Stimulated activated CD4-positive, alpha-beta T cell treated with anti-CD3 and anti-CD28 coated beads, Interleukin-4, amount 100 ng/mL, for 1 hour (primary cell): Measurements from ENCODE around the gene FSTL1.
A peak's percentile ranks its signal among the peaks of the same experiment; 100 is the strongest.

ENCODE experiments used
- DNase-seq: peaks from one replicate; pipeline ENCODE4 v3.0.0-alpha.2; 2020

The FSTL1 gene

DNA sequence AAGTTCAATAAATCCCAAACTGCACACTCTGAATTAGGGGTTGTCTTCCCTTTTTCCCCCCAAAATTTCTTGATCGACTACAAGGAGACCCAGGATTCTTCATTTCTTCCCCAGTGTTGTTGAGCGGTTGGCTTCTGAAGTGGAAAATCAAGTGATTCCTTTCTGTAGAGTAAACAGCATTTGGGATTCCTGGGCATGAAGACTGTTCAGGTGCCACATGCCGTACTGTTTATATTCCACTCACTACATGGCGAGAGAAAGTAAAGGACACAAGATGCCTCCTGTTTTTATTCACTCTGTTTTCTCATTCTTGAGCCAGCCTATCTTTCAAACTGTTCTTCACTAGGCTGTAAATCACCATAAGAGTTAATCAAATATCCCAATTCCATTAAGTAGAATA lies 12.6 kb downstream of the FSTL1 start:
- DNase-seq = no peak

DNA sequence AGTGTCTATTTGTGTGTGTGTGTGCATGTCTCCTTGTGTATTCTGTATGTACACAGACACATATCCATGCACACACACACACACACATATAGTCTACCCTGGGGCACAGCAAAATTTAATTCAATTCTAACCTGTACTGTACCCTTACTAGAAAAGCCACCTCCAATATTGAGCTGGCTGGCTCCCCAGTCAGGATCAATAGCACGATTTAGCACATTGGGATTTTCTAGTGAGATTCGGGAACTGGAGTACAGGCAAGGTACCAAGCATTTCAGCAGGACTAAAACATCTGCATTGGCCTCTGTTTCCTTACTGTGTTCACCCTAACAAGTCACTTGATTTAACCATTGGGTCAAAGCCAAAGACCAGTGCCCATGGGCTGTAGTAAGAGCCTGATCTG lies 13.2 kb downstream of the FSTL1 start:
- DNase-seq = no peak

GRCh38 chr3:120436523-120437050 lies 14.2 kb downstream of the FSTL1 start:
- no peak for DNase-seq

DNA sequence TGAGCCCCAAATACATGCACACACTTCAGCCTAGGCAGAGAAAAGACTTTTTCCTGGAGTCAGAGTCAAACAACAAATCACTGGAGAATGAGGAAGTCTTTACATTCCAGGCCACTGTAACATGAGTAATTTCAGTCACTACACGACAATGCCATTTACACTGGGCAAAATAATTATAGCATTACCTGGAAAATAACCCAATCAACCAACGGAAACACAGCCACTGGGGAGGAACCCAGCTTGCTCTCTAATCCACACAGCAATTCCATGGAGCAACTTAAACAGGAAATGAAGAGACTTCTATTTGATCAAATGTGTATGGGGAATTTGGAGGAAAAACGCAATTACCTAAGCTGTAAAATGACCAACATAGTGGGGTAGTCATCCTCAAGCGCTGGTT lies 15.2 kb downstream of the FSTL1 start:
- no peak for DNase-seq

DNA sequence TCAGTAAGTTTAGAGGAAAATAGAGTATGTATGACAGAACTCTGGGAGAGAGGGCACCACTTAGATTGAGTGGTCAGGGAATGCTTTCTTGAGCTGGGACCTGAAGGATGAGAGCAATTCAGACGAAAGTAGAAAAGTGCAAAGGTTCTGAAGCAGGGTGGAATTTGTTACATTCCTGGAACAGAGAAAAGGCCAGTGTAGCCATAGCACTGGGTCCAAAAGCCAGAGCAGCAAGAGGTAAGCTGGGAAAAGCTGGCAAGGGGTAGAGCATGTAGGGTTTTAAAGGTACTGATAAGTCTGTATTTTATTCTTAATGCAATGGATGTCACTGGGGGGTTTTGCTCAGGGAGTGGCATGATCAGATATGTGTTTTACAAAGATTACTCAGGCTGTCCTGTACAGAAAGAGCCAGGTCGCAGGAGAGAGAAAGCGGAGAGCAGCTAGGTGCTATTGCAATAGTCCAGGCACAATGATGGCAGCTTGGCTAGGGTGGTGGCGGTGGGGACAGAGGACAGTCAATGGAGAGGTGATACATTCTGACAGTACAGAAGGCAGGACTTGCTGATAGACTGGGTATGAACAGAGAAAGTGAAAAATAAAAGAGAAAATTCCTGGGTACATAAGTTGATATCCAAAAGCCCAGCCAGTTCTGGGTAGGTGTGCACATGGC lies 17.0 kb downstream of the FSTL1 start:
- no peak for DNase-seq

GRCh38 chr3:120432150-120432860 lies 18.5 kb downstream of the FSTL1 start:
- DNase-seq = no peak

GRCh38 chr3:120429921-120430361 lies 20.9 kb downstream of the FSTL1 start:
- DNase-seq = no peak

GRCh38 chr3:120428924-120429323 lies 21.9 kb downstream of the FSTL1 start:
- DNase-seq = no peak

DNA sequence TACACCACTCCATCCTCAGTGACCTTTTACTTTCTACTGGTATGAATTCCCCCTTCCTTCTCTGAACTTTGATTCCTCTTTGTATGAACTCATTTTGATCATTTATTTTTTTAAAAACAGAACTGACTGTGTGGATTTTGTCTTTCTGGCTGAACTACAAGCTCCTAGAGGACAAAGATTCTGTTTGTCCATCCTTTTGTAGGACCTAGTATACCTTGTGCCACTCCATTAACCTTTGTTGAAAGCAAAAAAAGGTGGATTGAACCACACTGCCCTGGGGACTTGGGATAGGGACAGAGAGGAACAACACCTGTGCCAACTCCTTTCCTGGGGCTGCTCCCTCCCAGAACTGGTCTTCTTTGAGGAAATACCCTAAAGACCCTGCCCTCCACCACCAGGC lies 23.6 kb downstream of the FSTL1 start:
- DNase-seq = no peak

- no peak for DNase-seq
Observed at GRCh38 chr3:120425572-120426250, 25.1 kb downstream of the FSTL1 start.

DNA sequence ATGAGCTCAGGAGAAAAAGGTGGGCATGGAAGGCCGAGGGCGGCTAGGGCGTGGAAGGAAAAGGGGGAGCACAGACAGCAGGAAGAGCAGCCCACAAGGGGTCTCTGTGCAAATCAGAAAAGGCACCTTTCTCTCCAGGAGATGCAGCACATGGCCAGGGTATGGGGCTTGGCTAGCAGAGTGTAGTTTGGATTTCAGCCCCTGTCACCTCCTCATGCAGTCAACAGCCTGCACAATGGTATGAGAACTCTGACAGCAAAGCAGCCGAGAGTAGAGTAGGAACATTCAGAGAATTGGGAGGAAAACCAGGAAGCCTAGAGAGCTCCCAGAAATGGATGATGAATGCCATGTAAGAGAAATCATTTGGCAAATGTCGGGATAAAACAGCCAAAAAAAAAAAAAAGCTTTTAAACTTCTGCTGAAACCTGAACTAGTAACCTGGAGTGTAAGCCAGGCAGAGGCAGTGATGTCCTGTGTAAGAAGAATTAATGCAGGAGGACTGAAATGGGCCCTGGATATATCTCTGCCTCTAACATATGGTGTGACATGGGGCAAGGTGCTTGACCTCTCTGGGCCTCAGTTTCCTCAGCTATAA lies 25.7 kb downstream of the FSTL1 start:
- no peak for DNase-seq

DNA sequence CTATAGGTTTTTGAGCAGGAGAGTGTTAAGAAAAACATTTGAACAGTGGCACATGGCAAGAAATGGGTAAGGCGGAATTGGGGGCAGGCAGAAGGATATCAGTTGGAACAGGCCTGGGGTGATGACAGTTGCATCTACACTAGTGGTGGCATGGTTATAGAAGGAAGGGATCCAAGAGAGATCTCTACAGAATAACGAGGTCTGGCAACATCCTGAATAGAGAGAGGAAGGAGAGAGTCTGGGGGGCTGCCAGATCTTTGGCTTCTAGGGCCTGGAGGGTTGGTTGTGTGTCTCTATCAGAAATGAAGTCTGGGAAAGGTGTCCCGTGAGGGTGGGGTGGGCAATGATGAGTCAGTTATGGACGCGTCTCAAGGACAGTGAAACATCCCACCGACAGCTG lies 26.3 kb downstream of the FSTL1 start:
- DNase-seq = no peak

DNA sequence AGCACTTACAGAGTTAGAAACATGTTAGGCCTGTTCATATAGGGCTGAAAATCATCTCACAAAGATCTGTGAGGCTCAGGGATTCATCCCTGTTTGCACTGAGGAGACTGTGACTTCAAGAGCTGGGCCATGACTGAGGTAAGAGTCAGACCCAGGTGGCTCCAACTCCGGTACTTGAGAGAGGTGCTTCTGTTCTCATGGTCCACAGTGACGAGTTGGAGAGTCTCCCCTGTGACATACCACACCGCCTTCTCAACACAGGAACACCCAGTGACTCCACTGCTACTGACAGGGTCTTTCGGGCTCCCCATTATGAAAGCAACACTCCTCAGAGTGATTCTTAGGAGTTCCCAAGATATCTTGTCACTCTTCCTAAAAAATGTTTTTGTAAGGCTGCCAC lies 27.4 kb downstream of the FSTL1 start:
- DNase-seq = no peak

DNA sequence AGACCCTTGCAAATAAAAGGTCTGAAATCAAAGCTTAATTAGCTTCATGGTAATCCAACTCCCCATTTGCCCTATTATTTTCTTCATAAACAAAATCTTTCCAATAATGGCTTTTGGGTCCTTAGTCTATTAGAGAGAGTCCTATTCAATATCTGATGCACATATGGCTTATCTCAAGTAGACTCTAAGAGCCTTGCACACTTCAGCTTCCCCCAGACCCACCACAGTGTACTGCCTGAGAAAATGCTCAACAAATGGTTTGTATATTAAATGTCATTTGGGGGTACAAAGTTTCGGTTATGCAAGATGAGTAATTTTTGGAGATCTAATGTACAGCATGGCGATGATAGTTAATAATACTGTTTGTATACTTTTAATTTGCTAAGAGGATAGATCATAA lies 28.9 kb downstream of the FSTL1 start:
- DNase-seq = no peak

DNA sequence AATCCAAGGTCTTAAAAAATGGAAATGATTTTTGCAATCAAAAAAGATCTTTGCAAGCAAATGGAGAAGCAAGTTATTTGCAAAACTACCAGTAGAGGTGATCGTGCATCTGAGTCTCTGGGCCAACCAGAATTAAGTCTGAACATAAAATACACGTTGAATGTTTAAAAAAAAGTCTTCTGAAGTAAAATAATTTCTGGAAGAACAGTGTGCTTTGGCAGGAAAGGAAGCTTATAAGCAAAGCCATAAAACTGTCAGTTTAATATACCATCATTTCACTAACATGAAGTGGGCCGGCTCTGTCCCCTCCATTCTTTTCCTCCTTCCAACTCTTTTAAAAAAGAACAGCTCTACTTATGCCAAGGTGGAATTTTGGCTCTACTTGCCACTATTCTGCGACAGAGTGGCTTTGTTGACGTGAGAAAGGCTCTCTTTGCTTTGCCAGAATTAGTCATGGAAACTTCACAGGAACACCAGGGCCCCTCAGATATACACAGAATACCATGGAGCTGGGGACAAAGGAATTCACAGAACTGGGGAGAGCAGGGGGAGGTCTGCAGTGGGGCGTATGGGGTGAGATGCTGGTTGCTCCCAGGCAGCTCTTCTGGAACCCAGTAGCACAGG lies 29.8 kb downstream of the FSTL1 start:
- no peak for DNase-seq

DNA sequence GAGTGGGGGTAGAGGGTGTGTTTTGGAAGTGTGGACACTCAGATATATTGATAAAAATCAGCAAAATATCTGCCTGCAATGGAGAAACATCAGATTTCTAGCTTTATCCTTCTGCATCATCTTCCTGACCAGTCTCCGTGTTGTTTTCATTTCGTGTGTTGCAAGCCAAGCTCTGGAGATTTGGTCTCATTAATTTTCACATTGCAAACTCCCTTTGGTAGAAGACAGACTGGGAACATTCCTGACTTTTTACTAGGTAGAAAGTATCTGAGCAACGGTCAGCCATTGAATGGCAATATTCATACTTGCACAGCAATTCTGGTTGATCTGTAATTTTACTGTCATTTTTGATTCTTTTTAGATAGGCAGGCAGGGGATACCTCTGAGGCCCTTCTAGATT lies 30.4 kb downstream of the FSTL1 start:
- no peak for DNase-seq

DNA sequence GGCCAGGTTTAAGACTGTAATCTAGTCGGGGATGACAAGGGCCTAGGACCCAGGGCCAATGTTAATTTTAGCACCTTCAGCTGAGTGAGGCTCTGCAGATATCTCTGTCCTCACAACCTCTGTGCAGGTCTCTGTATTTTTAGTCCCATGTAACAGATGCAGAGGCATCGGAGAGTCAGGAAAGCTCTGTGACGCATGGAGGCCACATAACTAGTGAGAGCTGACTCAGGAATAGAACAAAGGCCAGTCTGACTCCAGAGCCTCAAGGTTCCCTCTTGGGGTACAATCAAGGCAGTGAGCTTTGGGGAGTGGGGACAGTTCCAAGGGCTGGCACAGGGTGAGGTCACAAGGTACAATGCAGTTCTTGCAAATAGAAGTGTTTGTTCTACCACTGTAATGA lies 31.0 kb downstream of the FSTL1 start:
- no peak for DNase-seq

- DNase-seq = no peak
Observed at GRCh38 chr3:120418866-120419490, 31.8 kb downstream of the FSTL1 start.

DNA sequence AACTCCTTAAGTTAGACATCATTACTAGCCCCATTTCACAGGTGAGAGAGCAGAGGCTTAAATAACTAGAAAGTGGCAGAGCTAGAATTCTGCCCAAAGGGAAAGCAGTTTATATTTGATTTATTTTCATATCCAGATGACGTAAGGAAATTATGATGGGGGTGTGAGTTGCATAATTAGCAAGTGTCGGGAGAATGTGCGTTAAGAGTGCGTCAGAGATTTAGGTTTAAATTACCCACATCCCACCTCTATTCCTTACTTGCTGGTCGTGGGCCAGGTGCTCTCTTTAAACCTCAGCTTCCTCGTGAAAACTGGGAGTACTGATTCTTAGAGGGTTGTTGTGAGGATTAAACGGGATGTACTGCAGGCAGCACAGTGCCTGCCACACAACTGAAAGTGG lies 32.3 kb downstream of the FSTL1 start:
- DNase-seq = no peak

DNA sequence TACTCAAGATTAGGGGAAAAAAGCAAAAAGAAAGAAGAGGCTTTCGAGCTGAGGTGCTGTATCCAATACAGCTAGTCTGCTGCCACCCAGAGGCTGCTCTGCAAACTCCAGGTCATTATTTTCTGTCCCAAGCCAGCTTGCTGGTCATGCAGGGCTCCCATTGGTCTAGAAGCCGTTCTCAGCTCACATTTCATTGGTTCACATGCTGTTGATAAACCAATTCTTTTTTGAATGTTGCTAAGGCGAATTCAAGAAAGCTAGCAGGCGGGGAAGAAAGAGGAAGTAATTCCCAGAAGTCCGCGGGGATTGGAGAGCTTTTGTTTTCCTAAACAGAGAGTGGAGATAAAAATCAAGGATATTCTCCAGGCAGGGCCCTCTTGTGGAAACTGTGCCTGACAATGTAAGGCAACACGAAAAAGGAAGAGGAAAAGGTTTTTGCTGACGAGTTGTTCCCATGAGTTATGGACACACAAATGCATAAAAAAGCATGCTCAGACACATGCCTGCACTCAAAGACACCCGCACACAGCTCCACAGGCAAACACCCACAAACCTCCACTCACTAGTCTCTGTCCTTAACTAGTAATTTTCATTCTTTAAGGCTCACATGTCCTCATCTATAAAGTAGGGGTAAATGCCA lies 33.4 kb downstream of the FSTL1 start:
- DNase-seq = peak; percentile 82

DNA sequence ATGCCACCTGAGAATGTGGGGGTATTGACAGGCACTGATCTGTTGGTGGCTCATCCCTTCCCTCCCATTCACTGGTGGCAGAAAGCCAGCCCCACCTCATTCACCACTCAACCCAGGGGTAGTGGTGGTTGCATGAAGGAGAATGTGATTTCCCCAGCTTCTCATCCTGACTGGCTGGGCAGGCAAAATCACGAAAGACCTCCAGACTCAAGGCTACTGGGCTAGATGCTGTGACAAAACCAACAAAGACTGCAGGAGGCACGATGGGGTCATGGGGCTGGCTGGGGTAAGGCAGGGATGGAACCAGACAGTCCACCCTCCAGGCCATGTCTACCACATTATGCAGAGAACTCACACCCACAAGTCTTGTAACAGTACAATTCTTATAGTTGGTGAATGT lies 33.9 kb downstream of the FSTL1 start:
- no peak for DNase-seq

- DNase-seq = no peak
Observed at GRCh38 chr3:120415756-120416155, 35.0 kb downstream of the FSTL1 start.
